Stimulated activated CD4-positive, alpha-beta T cell treated with anti-CD3 and anti-CD28 coated beads, Interleukin-2, amount 100 ng/mL, for 4 hours (primary cell): ENCODE results near the gene AARSD1.
"Not testable (repeated sequence)": the region's sequence is repeated elsewhere in the genome, so short reads cannot be mapped to it uniquely, and the experiment has no call there.

Experiments
- DNase-seq: peaks from one replicate; pipeline ENCODE4 v3.0.0-alpha.2; 2020; ENCODE audit warnings: low read depth

Gene AARSD1

GRCh38 chr17:42920106-42920900 is 44.0 kb downstream of the AARSD1 start:
- DNase-seq, result no peak

DNA sequence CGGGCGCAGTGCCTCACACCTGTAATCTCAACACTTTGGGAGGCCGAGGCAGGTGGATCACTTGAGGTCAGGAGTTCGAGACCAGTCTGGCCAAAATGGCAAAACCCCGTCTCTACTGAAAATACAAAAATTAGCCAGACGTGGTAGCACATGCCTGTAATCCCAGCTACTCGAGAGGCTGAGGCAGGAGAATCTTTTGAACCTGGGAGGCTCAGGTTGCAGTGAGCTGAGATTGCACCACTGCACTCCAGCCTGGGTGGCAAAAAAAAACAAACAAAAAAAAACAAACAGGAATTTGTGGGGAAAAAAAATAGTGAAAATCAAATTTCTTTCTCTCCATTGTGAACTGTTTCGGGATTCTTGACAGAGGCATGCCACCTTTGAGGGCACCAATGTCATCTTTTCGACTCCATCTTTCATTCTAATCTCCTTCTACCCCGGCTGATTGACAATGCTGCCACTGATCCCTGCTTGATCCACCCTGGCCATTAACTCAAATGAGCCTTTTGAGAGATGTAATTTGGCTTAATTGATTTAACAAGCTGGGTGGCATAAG is 44.7 kb downstream of the AARSD1 start:
- not testable (repeated sequence) for DNase-seq

DNA sequence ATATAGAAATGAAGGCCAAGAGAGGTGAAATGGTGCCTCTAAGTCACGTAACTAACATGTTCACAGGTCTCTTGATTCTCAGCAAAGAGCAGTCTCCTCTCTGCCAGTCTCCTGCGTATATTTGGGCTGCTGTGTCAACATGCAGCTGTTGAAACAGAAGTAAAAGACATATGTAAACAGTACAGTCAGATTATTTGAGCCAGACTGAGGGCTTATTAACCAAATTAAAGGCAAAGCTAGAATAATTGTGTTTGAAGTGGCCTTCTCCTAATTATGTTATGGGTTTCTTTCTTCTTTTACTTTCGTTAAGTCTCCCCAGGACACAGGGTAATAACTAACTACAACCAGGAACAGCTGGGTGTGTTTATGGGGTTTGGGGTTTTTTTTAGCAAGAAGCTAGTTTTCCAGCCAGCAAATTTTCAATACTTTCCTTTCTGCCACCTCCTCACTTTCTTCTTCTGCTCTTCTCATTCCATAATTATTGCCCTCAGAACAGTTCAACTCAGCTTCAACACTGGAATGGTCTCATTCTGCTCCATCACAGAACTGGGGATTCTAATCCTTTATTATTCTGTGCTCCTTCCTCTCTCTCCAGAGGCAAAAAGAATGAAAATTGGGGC is 45.2 kb downstream of the AARSD1 start:
- DNase-seq, result no peak

- DNase-seq, result no peak
Observed at GRCh38 chr17:42917236-42917603, 47.0 kb downstream of the AARSD1 start.

DNA sequence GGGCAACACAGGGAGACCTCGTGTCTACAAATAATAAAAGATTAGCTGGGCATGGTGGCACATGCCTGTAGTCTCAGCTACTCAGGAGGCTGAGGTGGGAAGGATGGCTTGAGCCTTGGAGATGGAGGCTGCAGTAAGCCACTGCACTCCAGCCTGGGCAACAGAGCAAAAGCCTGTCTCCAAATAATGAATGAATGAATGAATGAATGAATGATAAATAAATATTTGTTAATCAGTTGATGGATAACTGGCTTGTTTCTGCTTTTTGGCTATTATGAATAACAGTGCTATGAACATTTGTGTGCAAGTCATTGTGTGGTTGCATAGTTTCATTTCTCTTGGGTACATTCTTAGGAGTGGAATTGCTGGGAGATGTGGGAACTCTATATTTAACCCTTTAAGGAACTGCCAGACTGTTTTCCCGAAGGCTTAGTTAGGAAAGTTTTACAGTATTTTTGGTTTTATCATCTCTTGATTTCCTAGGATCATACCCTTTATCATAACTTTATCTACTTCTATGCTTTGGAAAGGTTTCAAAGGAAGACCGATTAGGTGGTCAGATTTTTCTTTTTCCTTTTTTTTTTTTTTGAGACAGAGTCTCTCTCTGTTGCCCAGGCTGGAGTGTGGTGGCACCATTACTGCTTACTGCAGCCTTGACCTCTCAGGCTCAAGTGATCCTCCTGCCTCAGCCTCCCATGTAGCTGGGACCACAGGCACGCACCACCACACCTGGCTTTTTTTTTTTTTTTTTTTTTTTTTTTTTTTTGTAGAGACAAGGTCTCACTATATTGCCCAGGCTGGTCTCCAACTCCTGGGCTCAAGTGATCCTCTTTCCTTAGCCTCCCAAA is 47.6 kb downstream of the AARSD1 start:
- DNase-seq, result not testable (repeated sequence)

DNA sequence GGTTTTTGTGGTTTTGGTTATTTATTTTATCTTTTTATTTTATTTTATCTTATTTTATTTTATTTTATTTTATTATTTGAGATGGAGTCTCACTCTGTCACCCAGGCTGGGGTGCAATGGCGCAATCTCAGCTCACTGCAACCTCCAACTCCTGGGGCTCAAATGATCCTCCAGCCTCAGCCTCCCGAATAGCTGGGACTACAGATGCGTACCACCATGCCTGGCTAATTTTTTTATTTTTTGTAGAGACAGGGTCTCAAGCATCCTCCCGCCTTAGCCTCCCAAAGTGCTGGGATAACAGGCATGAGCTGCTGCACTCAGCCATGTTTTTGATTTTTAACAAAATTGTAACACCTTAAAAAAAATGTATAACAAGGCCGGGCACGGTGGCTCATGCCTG is 49.0 kb downstream of the AARSD1 start:
- DNase-seq, result not testable (repeated sequence)

DNA sequence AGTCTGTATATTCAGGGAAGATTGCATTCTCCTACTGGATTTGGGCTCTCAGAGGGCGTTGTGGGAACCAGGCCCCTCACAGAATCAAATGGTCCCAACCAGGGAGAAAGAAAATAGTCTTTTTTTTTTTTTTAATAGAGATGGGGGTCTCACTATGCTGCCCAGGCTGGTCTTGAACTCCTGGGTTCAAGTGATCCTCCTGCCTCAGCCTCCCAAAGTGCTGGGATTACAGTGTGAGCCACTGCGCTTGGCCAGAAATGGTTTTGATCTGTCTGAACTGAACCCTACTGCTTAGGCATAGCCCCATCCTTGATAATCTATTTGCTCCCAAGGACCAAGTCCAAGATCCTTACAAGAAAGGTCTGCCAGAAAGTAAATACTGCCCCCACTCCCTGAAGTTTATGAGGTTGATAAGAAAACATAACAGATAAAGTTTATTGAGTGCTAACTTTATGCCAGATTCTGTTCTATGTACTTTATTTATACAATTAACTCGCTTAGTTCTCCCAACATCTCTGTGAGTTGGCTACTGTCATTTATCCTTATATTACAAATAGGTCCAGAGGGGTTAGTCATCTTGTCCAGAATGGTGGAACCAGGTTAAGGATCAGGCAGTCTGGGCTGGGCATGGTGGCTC is 50.2 kb downstream of the AARSD1 start:
- DNase-seq, result no peak

GRCh38 chr17:42913522-42913921 is 50.7 kb downstream of the AARSD1 start:
- no peak for DNase-seq

- no peak for DNase-seq
Observed at GRCh38 chr17:42908872-42909700, 55.2 kb downstream of the AARSD1 start.

DNA sequence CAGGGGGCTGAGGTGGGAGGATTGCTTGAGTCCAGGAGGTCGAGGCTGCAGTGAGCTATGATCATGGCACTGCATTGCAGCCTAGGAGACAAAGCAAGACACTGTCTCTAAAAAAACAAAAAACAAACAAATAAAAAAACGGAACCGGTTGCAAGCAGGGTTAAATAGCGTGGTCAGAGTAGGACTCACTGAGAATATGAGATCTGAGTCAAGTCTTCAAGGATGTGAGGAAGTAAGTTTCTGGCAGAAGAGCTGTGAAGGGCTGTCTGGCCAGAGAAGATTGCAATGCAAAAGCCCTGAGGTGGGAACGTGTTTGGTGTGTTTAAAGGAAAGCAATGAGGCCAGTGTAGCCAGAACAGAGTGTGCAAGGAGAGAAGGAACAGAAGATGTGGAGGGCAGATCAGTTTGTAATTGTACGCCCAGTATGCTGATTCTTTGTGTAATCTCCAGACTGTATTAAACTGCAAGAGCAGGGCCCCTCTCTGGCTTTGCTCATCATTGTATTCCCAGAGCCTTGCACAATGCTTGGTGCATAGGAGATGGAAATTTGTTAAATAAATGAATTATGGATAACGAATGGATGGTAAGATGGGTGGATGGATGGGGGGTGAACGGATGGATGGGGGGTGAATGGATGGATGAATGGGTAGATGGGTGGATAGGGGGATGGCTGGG is 57.3 kb downstream of the AARSD1 start:
- DNase-seq, result no peak

DNA sequence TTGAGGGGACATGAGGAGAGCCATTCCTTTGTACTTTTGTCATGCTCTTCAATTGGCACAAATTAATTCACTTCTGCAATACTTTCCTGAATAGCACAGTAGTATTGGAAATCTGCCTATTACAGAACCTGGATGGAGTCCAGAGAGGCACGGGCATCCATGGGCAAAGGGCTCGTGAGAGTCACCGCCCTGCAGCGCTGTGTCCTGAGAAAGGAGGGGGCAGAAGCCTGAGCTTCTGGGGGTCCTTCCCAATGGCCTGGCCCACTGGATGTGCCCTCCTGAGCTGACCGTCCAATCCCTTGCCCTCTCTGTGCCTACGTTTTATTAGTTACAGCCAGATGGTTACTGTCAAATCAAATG is 60.2 kb downstream of the AARSD1 start:
- no peak for DNase-seq

- no peak for DNase-seq
Observed at GRCh38 chr17:42901535-42902229, 62.6 kb downstream of the AARSD1 start.
